HUDEP-2 (cell line): ENCODE data around the gene RNU2-63P.
"Not testable (repeated sequence)": the region's sequence is repeated elsewhere in the genome, so short reads cannot be mapped to it uniquely, and the experiment has no call there.

Source experiments
- DNase-seq, 76 experiments: peaks; one replicate each; lab custom pipeline; 2025; ENCODE audit not compliant: unreplicated experiment in 76 of 76; lab: John Stamatoyannopoulos, UW

The RNU2-63P gene

DNA sequence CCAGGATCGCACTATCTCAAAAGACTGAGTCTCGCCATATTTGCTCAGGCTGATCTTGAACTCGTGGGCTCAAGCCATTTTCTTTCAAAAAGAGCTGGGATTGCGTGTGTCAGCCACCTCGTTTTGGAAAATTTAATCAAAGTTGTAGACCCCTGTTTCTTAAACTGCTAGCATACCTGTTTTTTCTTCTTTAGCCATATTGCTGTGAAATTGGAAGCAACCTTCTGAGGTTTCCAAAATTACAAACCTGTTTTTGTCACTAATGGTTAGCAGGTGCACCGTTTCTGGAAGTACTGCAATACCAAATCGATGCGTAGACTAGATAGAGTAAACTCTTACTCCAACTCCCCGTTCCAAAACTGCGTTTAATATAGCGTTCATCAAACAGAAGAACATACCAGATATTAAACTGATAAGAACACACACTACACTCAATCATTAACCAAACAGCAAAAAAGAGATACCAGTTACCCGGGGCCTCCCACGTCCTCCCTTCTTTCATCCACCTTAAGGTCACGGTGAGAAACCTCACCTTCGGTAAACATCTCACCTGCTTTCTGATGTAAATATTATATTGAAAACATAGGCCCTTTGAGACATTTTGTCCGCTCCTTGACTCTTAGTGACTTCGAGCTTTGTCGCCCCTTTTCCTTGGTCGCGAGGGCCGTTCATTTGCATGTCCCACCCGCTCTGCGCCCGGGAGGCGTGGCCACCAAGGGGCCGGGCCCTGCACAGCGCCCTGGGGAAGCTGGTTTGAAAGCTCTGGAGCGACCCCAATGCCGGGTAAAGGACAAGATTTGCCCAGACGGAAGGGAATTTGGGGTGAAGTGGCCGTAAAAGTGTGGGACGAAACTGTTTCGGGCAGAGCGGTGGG is at the start of gene RNU2-63P:
Gene RNU2-63P, minus strand, starts transcription at position 462 of the 874 bp plus-strand sequence.
- DNase-seq: peak in 73 of 76 experiments; percentile 18 to 91 (median 74)

GRCh38 chr2:88061295-88061694 is 44.9 kb upstream of the RNU2-63P start:
- DNase-seq: peak in 12 of 76 experiments; percentile 7 to 57 (median 34)

DNA sequence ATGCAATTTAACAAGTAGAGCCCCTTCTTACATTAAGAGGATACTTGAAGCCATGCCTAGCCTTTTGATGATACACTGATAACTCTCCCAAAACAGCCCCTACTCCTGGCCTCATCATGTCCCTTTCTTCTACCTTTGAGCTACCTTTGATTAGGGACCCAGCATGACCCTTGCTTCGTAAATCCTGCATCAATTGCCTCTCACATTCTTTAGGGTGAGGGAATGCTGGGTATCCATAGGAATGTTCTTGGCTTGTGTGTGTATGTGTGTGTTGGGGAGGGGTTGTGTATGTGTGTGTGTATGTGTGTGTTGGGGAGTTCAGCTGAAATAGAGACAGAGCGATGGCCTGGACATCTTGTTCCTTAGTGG is 44.5 kb upstream of the RNU2-63P start:
- DNase-seq: no peak

DNA sequence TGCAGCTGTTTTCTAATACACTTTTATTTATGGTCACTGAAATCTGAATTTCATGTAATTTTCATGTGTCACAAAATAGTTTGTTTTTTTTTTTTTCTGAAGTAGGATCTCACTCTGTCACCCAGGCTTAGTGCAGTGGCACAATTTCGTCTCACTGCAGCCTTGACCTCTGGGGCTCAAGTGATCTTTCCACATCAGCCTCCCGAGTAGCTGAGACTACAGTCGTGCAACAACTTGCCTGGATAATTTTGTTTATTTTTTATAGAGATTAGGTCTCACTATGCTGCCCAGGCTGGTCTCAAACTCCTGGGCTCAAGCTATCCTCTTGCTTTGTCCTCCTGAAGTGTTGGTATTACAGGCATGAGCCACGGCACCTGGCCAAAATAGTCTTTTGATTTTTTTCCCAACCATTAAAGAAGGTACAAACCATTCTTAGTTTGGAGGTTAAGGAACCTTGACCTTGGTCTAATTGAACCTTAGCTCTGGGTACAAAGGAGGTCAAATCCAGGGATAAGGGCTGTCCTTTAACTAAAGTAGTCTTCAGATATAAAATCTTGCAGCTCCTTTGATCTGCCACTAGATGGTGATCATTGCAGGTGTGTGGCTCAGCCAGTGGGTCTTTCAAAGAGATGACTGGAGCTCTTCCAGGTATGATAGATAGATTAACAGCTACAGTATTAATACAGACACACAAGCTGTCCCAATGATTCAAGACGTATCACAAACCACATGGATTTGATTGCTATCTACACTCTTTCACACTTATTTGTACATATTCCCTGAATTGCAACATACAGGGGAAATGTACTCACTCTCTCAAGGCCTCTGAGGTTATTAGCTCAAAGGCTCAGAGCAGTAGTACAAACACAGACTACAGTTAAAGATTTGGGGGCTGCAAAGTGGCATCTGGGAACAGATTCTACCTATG is 43.9 kb upstream of the RNU2-63P start:
- peak in 18 of 76 experiments; percentile 5 to 56 (median 24) for DNase-seq

DNA sequence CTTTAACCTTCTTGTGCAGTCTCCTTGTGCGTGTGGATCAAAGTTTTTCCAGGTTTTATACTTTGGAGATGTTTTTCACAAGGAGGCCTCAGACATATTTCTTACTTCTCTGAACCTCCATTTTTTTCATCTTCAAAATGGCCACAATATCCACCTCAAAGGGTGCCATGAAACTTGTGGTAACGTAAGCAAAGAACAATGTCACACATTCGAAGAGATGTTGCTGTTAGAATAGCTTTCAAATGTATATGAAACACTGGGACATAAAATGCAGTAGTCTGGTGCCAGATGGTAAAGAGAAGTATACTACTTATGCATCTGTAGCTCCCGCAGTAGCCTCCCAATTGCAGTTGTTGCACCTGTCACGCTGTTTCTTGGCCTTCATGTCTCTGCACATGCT is 41.8 kb upstream of the RNU2-63P start:
- no peak for DNase-seq

GRCh38 chr2:88057437-88057844 is 41.1 kb upstream of the RNU2-63P start:
- DNase-seq: peak in 11 of 76 experiments; percentile 10 to 40 (median 19)

GRCh38 chr2:88055371-88056128 is 39.2 kb upstream of the RNU2-63P start, which contains the start of gene KRCC1:
Gene KRCC1 (minus strand): TSS chr2:88055783. CDS start chr2:88028563, 27,220 bp downstream.
- DNase-seq: peak in 74 of 76 experiments; percentile 37 to 90 (median 83)

- DNase-seq: peak in 2 of 76 experiments; percentile 16 to 36
These were observed 38.5 kb upstream of the RNU2-63P start for GRCh38 chr2:88054782-88055370.

DNA sequence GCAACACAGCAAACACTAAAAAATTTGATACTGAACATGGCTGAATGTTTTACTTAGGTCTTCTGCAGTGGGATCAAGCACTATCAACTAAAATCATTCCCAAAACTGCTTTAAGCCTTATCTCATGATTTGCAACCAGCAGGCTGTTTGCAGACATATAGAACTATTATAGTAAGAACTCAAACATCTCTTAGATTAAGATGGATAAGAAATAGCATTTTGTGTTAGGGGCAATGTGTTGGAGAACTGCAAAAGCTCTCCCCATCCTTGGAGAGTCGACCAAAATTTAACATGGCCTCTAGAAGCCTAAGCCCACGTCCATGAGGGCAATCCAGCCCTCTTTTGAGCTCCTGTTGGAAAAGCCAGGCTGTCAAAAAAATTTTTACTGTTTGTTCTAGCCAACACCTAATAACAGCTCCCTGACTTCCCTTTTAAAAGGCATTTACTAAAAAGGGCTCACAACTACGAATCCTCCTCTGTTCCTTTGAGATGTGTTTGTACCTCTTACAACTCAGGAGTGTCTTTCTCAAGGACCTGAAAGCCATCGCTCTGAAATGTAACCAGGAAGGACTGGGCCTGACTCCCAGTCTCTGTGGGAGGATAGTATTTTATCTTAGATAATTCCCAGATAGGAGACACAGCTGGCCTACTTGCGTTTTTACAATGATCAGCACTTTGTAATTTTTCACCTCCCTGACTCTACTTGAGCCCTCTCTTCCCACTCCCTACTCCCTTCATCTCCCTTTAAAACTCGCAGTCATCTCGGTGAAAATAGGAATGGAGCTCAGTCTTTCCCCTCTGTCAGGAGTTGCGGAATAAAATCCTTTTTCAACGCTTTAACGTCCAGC is 37.8 kb upstream of the RNU2-63P start:
- peak in 1 of 76 experiments; percentile 2 for DNase-seq

DNA sequence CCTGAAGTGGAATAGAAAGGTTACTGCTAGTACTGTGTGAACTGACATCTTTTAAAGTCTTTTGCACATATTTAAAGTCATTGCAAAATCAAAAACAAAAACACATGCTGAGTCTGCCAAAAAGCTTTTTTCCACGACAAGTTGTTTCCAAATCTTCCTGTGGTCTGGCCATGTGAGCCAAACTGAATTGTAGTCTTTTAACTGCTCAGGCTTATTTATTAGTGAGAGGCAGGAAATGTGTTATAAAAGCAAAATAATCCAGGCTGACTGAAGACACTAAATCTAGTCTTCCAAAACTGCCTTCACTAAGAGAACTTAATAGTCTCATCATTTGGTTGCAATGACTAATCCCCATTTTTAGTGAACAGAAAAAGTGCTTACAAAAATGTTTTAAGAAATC is 36.9 kb upstream of the RNU2-63P start:
- DNase-seq: no peak

GRCh38 chr2:88051792-88052191 is 35.4 kb upstream of the RNU2-63P start:
- no peak for DNase-seq

DNA sequence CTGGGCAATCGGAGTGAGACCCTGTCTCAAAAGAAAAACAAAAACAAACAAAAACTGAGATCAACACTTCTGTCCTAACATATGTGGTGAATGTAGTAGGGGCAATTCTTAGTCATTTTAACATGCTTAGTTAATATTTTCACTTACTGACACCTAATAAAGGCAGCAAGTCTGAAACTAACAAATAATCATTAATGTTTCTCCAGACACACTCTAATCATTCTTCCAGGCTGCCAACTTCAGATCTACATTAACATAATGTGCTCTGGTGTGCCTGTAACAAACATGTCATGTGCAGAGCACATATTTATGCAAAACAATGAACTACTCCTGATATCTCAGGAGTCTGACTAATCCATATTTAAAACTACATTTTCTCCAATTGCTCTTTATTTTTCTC is 33.3 kb upstream of the RNU2-63P start:
- DNase-seq: no peak

GRCh38 chr2:88048541-88048940 is 32.2 kb upstream of the RNU2-63P start:
- DNase-seq: no peak

- DNase-seq: not testable (repeated sequence)
These were observed 29.2 kb upstream of the RNU2-63P start for GRCh38 chr2:88045561-88045960.

- no peak for DNase-seq
These were observed 26.1 kb upstream of the RNU2-63P start for GRCh38 chr2:88042476-88042875.

GRCh38 chr2:88038263-88039105 is 22.1 kb upstream of the RNU2-63P start:
- DNase-seq: no peak

DNA sequence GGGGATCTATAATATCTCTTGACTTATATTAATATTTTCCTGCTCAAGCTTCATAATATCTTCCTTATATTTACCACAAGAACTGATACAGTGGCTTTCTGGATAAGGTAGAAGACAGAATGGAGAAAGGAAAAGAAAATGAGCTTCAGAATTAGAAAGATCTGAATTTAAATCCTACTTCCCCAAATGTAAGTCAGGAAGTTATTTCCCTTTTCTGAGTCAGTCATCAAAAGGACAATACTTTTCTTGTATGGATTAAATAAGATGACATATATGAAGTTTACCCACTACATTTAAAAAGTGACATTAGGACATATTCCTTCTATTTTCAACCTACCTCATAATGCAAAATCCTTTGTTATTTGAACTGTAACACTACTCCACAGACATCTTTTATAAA is 20.3 kb upstream of the RNU2-63P start:
- DNase-seq: no peak

DNA sequence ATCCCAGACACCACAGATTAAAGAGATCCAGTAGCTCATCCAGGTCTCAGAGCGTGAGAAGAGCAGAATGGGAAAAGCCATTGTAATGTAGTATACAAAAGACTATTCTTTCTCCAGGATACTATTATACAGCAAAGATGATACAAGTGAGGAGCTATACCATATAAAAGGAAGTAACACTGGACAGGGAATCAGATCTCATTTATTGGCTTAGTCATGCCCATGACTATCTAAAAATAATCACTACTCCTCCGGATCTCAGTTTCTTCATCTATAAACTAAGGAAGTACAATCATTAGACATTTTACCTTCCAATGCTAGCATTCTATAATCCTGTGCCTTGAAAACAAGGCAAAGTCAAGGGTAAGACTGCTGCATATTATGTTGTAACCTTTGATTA is 19.8 kb upstream of the RNU2-63P start:
- DNase-seq: no peak
